Activated CD4-positive, CD25-positive, alpha-beta regulatory T cell treated with anti-CD3 and anti-CD28 coated beads, Interleukin-2, amount 50 U/mL, for 24 hours (primary cell): Measurements from ENCODE around the gene CTAG1A.
"Not testable (repeated sequence)": the region's sequence is repeated elsewhere in the genome, so short reads cannot be mapped to it uniquely, and the experiment has no call there.

ENCODE experiments used
- ATAC-seq, 2 donors: fragments of 150-1000 bp; cut with Tn5 transposase; one replicate each; pipeline ENCODE4 v1.10.0; 2021; ENCODE audit warnings: mild to moderate bottlenecking in 1 of 2, moderate library complexity in 1 of 2

The CTAG1A gene

GRCh38 chrX:154620767-154621414, 36.0 kb downstream of the CTAG1A start:
- peak in 1 of 2 donors; percentile 36 for ATAC-seq

- peak in 1 of 2 donors; percentile 38 for ATAC-seq
Observed at GRCh38 chrX:154628960-154629359, 44.0 kb downstream of the CTAG1A start.

- not testable (repeated sequence) for ATAC-seq
Observed at GRCh38 chrX:154630949-154631348, 46.0 kb downstream of the CTAG1A start.

- not testable (repeated sequence) for ATAC-seq
Observed at GRCh38 chrX:154633661-154634060, 48.7 kb downstream of the CTAG1A start.
